C4-2B (cell line): ENCODE results near the gene SYNE2.

ENCODE experiments used
- ZFX ChIP-seq: fragments of 450-650 bp; IDR thresholded peaks from 2 replicates; pipeline ENCODE4 v1.6.1; 2017
- TF ChIP-seq, protein P1 (sequence below): fragments of 450-650 bp; conservative IDR thresholded peaks from 2 replicates; pipeline ENCODE4 v1.5.1; 2017; ENCODE audit warnings: mild to moderate bottlenecking

DNA sequence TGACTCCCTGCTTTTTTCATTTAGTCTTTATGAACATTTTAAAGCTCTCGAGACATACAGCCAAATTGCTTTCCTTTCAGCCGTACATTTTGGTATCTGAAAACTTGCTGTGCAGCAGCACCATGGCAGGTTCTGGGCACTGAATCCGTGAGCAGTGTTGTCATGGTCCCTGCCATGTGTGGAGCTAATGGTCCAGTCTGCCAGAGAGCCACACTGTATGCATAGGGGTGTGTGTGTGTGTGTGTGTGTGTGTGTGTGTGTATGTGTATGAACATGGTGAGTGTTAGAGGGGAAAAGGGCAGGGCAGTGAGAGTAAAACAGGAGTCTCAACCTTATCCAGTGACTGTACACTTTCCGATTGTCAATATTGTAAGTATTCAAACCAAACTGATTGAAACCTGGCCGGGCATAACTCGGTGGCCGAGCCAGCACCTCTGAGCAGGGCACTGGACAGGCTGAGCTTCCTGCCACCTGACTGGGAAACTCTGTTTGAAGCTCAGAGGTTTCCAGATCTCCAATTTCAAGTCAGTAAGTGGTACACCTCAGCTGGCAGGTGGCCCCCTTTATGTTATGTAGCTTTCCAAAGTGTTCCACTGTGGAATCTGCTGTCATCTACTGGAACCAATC lies 331.4 kb downstream of the SYNE2 start:
- TF ChIP-seq, protein P1, sequence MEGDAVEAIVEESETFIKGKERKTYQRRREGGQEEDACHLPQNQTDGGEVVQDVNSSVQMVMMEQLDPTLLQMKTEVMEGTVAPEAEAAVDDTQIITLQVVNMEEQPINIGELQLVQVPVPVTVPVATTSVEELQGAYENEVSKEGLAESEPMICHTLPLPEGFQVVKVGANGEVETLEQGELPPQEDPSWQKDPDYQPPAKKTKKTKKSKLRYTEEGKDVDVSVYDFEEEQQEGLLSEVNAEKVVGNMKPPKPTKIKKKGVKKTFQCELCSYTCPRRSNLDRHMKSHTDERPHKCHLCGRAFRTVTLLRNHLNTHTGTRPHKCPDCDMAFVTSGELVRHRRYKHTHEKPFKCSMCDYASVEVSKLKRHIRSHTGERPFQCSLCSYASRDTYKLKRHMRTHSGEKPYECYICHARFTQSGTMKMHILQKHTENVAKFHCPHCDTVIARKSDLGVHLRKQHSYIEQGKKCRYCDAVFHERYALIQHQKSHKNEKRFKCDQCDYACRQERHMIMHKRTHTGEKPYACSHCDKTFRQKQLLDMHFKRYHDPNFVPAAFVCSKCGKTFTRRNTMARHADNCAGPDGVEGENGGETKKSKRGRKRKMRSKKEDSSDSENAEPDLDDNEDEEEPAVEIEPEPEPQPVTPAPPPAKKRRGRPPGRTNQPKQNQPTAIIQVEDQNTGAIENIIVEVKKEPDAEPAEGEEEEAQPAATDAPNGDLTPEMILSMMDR = no peak
- no peak for TF ChIP-seq ZFX
